ENCODE data around the gene GON7.

DNA sequence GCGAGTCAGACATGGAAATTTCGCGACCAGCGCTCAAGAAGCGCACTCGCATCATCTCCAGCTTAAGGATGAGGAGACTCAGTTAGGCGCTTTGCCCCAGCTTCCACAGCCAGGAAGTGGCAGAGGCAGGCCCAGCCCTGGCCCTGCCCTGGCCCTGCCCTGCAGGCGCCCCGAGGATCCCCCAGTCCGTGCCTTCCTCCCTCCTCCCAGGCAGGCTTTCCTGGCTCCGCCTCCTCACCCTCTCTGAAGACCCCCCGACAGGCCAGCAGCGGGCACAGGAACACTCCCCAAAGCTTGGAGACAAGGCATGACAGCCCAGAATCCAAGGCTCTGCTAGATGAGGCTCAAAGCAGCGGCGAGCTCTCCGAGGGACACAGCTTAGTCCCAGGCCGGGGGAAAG lies 25.3 kb upstream of the GON7 start:
- TF ChIP-seq CTCF (IDR thresholded peaks at IDR 0.05; ENCODE audit: insufficient read depth, low read depth, low read length) (no peak), EZH2 (IDR thresholded peaks at IDR 0.05; ENCODE audit: insufficient read depth, low read length) (no peak)

Data from astrocyte (in vitro differentiated cells and primary cell).